Neural cell (in vitro differentiated cells): ENCODE data around the gene GLRA2. TPM values are rescaled to one million over a fixed set of nuclear protein-coding genes. Genes with fewer than 3 reads are reported as not detected.

Source experiments
- H2AFZ ChIP-seq: fragments of 200-600, 300-800 bp; sonication (generic), shearing (Covaris generic); 2 replicates; pipeline ENCODE4 v1.6.0; 2014; ENCODE audit warnings: low read depth, mild to moderate bottlenecking, antibody characterized with exemption, low read length, moderate library complexity
- H3F3A ChIP-seq: fragments of 200-600 bp; shearing (Covaris generic); 2 replicates; pipeline ENCODE4 v1.6.1; 2016; ENCODE audit warnings: mild to moderate bottlenecking, moderate library complexity, mixed read lengths, antibody characterized with exemption, low read length; ENCODE audit not compliant: insufficient read depth, poor library complexity, severe bottlenecking
- H3K27ac ChIP-seq: fragments of 200-600, 300-800 bp; sonication (generic), shearing (Covaris generic); 2 replicates; pipeline ENCODE4 v1.5.1; 2014; ENCODE audit warnings: mild to moderate bottlenecking, low read length, moderate library complexity
- H3K27me3 ChIP-seq: fragments of 300-800, 200-600 bp; sonication (generic), shearing (Covaris generic); 2 replicates; pipeline ENCODE4 v1.6.0; 2014; ENCODE audit warnings: mild to moderate bottlenecking, low read depth, low read length, moderate library complexity; ENCODE audit not compliant: insufficient read depth
- H3K36me3 ChIP-seq: fragments of 300-800, 200-600 bp; sonication (generic), shearing (Covaris generic); 2 replicates; pipeline ENCODE4 v1.5.1; 2014; ENCODE audit warnings: mild to moderate bottlenecking, antibody characterized with exemption, low read length, moderate library complexity; ENCODE audit not compliant: insufficient read depth
- H3K4me2 ChIP-seq: fragments of 300-800, 200-600 bp; sonication (generic), shearing (Covaris generic); 2 replicates; pipeline ENCODE4 v1.6.0; 2014; ENCODE audit warnings: mild to moderate bottlenecking, low read length
- H3K4me3 ChIP-seq: fragments of 300-800, 200-600 bp; sonication (generic), shearing (Covaris generic); 2 replicates; pipeline ENCODE4 v1.5.1; 2014; ENCODE audit warnings: mild to moderate bottlenecking, low read length, moderate library complexity
- H3K79me2 ChIP-seq: fragments of 200-600 bp; shearing (Covaris generic); replicated peaks from 2 replicates; pipeline ENCODE4 v1.6.0; 2014; ENCODE audit warnings: mild to moderate bottlenecking, low read length, moderate library complexity; ENCODE audit not compliant: insufficient read depth
- H3K9ac ChIP-seq: fragments of 300-800, 200-600 bp; sonication (generic), shearing (Covaris generic); 2 replicates; pipeline ENCODE4 v1.6.1; 2016; ENCODE audit warnings: mild to moderate bottlenecking, low read length, mixed read lengths
- H3K9me2 ChIP-seq: fragments of 200-600 bp; shearing (Covaris generic); 2 replicates; pipeline ENCODE4 v1.6.1; 2016; ENCODE audit warnings: mild to moderate bottlenecking, low read length, mixed read lengths; ENCODE audit not compliant: insufficient read depth
- H3K9me3 ChIP-seq: fragments of 200-600, 300-800 bp; sonication (generic), shearing (Covaris generic); 2 replicates; pipeline ENCODE4 v1.6.1; 2016; ENCODE audit warnings: mild to moderate bottlenecking, mixed run types, low read length, moderate library complexity, mixed read lengths
- H4K20me1 ChIP-seq: fragments of 200-600 bp; shearing (Covaris generic); 2 replicates; pipeline ENCODE4 v1.6.1; 2016; ENCODE audit warnings: mild to moderate bottlenecking, mixed run types; ENCODE audit not compliant: insufficient read depth
- EP300 ChIP-seq: fragments of 450-650 bp; conservative IDR thresholded peaks from 2 replicates; pipeline ENCODE4 v1.6.1; 2014; ENCODE audit warnings: antibody characterized with exemption, mild to moderate bottlenecking, moderate library complexity; ENCODE audit not compliant: poor library complexity, severe bottlenecking
- EZH2 ChIP-seq: fragments of 200-600, 300-800 bp; shearing (Covaris generic), sonication (generic); IDR thresholded peaks from 2 replicates; pipeline ENCODE4 v1.6.1; 2014; ENCODE audit warnings: antibody characterized with exemption, low read length, borderline replicate concordance, mild to moderate bottlenecking; ENCODE audit not compliant: insufficient read depth, poor library complexity, severe bottlenecking
- MXI1 ChIP-seq: fragments of 450-650 bp; conservative IDR thresholded peaks from 2 replicates; pipeline ENCODE4 v1.6.1; 2014; ENCODE audit warnings: antibody characterized with exemption, mild to moderate bottlenecking; ENCODE audit not compliant: poor library complexity, severe bottlenecking
- POLR2AphosphoS5 ChIP-seq: IDR thresholded peaks from 2 replicates; pipeline ENCODE4 v1.6.1; 2012
- RAD21 ChIP-seq: fragments of 450-650 bp; conservative IDR thresholded peaks from 2 replicates; pipeline ENCODE4 v1.6.1; 2014; ENCODE audit warnings: antibody characterized with exemption, mild to moderate bottlenecking, moderate library complexity
- SMC3 ChIP-seq: fragments of 450-650 bp; conservative IDR thresholded peaks from 2 replicates; pipeline ENCODE4 v1.6.1; 2014; ENCODE audit warnings: antibody characterized with exemption, mild to moderate bottlenecking, moderate library complexity; ENCODE audit not compliant: poor library complexity
- TAF1 ChIP-seq: IDR thresholded peaks from 2 replicates; pipeline ENCODE4 v1.6.1; 2012; ENCODE audit warnings: low read depth
- polyA plus RNA-seq: library from polyadenylated mRNA; depleted of rRNA; stranded (reverse); fragments of >200 nt; gene quantifications from 2 replicates; pipeline ENCODE4 v1.2.3, GENCODE V29; 2014
- TF ChIP-seq, protein P1 (sequence below): IDR thresholded peaks from 2 replicates; pipeline ENCODE4 v1.6.1; 2012; ENCODE audit warnings: borderline replicate concordance
- TF ChIP-seq, protein P2 (sequence below): fragments of 450-650 bp; IDR thresholded peaks from 2 replicates; pipeline ENCODE4 v1.5.1; 2014; ENCODE audit warnings: antibody characterized with exemption, mild to moderate bottlenecking, moderate library complexity; ENCODE audit not compliant: poor library complexity, severe bottlenecking

GLRA2 gene
- polyA plus RNA-seq, 1 donor from 2014 or later, result 18.6 TPM

DNA sequence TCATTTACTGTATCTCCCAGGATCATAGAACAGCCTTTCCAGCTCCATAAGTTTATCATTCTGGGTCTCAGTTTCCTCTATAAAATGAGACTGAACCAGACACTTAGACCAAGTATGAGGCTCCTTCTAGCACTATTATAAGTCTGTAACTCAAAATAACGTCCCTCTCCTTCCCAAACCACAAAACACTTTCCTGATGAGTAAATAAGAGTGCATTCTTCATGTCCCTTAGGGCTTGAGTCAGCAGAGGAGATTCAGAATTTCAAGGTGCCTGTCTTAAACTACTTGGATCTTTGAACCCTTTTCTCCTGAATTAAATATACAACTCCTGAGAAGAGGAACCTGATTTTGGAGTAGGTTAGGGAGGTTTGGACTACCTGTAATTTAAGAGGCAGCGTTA lies 62.6 kb downstream of the GLRA2 start:
- no peaks in the 10 kb centered on the region for H3K9me3 ChIP-seq
- no peak overlapping the region for H2AFZ ChIP-seq
- no peaks in the 10 kb centered on the region for H3K36me3 ChIP-seq
- H4K20me1 ChIP-seq, result no peaks in the 10 kb centered on the region
- H3K4me2 ChIP-seq, result no peak overlapping the region
- H3K9me2 ChIP-seq, result no peaks in the 10 kb centered on the region
- H3K4me3 ChIP-seq, result no peak overlapping the region
- H3K9ac ChIP-seq, result no peak overlapping the region
- H3K79me2 ChIP-seq, result no peaks in the 10 kb centered on the region
- H3K27ac ChIP-seq, result no peak overlapping the region
- TF ChIP-seq POLR2AphosphoS5, result no peak
- TF ChIP-seq, protein P1, sequence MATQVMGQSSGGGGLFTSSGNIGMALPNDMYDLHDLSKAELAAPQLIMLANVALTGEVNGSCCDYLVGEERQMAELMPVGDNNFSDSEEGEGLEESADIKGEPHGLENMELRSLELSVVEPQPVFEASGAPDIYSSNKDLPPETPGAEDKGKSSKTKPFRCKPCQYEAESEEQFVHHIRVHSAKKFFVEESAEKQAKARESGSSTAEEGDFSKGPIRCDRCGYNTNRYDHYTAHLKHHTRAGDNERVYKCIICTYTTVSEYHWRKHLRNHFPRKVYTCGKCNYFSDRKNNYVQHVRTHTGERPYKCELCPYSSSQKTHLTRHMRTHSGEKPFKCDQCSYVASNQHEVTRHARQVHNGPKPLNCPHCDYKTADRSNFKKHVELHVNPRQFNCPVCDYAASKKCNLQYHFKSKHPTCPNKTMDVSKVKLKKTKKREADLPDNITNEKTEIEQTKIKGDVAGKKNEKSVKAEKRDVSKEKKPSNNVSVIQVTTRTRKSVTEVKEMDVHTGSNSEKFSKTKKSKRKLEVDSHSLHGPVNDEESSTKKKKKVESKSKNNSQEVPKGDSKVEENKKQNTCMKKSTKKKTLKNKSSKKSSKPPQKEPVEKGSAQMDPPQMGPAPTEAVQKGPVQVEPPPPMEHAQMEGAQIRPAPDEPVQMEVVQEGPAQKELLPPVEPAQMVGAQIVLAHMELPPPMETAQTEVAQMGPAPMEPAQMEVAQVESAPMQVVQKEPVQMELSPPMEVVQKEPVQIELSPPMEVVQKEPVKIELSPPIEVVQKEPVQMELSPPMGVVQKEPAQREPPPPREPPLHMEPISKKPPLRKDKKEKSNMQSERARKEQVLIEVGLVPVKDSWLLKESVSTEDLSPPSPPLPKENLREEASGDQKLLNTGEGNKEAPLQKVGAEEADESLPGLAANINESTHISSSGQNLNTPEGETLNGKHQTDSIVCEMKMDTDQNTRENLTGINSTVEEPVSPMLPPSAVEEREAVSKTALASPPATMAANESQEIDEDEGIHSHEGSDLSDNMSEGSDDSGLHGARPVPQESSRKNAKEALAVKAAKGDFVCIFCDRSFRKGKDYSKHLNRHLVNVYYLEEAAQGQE, result no peak
- no peak for TF ChIP-seq RAD21
- TF ChIP-seq SMC3, result no peak
- no peak for TF ChIP-seq TAF1
- TF ChIP-seq EP300, result no peak
- no peaks in the 10 kb centered on the region for H3K27me3 ChIP-seq
- no peaks in the 10 kb centered on the region for H3F3A ChIP-seq

DNA sequence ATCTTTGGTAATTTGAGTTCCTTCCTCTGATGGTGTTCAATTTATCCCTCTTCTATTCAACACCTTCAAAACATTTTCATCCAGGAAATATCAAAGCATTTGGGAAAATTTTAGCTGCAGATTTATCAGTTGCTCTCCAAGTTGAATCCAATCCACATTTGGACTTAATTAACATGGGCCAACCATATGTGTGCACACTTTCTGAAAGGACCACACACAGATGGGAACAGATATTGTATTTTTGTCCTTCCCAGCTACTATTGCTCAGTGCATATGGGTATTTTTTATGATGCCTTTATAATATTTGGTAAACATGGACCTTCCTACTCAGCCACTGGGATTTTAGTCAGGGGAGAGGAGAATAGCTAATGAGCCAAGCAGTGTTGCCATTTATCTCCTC lies 65.2 kb downstream of the GLRA2 start:
- H3K4me2 ChIP-seq, result no peak overlapping the region
- H3K27me3 ChIP-seq, result no peaks in the 10 kb centered on the region
- TF ChIP-seq RAD21 (no peak), POLR2AphosphoS5 (no peak), TAF1 (no peak), SMC3 (no peak), EZH2 (no peak), MXI1 (no peak), EP300 (no peak)
- TF ChIP-seq, protein P2, sequence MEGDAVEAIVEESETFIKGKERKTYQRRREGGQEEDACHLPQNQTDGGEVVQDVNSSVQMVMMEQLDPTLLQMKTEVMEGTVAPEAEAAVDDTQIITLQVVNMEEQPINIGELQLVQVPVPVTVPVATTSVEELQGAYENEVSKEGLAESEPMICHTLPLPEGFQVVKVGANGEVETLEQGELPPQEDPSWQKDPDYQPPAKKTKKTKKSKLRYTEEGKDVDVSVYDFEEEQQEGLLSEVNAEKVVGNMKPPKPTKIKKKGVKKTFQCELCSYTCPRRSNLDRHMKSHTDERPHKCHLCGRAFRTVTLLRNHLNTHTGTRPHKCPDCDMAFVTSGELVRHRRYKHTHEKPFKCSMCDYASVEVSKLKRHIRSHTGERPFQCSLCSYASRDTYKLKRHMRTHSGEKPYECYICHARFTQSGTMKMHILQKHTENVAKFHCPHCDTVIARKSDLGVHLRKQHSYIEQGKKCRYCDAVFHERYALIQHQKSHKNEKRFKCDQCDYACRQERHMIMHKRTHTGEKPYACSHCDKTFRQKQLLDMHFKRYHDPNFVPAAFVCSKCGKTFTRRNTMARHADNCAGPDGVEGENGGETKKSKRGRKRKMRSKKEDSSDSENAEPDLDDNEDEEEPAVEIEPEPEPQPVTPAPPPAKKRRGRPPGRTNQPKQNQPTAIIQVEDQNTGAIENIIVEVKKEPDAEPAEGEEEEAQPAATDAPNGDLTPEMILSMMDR, result no peak
- TF ChIP-seq, protein P1, result no peak
- no peak overlapping the region for H3K27ac ChIP-seq
- no peak overlapping the region for H3K4me3 ChIP-seq
- no peaks in the 10 kb centered on the region for H3K36me3 ChIP-seq
- no peaks in the 10 kb centered on the region for H3K9me3 ChIP-seq
- H4K20me1 ChIP-seq, result no peaks in the 10 kb centered on the region
- H3F3A ChIP-seq, result no peaks in the 10 kb centered on the region
- no peak overlapping the region for H2AFZ ChIP-seq
- H3K9me2 ChIP-seq, result no peaks in the 10 kb centered on the region
- no peaks in the 10 kb centered on the region for H3K79me2 ChIP-seq
- no peak overlapping the region for H3K9ac ChIP-seq
